GM12892 (cell line): ENCODE data around the gene ACTR1A.

Source experiments
- POLR2A ChIP-seq: IDR thresholded peaks from 2 replicates; pipeline ENCODE4 v1.6.1; 2011; ENCODE audit warnings: low read depth, low read length, control low read depth
- POLR2AphosphoS5 ChIP-seq: IDR thresholded peaks from 2 replicates; pipeline ENCODE4 v1.6.1; 2011; ENCODE audit warnings: low read depth, low read length, control low read depth
- TAF1 ChIP-seq: IDR thresholded peaks from 2 replicates; pipeline ENCODE4 v1.6.1; 2011; ENCODE audit warnings: low read depth, mild to moderate bottlenecking, control low read depth, low read length, borderline replicate concordance

DNA sequence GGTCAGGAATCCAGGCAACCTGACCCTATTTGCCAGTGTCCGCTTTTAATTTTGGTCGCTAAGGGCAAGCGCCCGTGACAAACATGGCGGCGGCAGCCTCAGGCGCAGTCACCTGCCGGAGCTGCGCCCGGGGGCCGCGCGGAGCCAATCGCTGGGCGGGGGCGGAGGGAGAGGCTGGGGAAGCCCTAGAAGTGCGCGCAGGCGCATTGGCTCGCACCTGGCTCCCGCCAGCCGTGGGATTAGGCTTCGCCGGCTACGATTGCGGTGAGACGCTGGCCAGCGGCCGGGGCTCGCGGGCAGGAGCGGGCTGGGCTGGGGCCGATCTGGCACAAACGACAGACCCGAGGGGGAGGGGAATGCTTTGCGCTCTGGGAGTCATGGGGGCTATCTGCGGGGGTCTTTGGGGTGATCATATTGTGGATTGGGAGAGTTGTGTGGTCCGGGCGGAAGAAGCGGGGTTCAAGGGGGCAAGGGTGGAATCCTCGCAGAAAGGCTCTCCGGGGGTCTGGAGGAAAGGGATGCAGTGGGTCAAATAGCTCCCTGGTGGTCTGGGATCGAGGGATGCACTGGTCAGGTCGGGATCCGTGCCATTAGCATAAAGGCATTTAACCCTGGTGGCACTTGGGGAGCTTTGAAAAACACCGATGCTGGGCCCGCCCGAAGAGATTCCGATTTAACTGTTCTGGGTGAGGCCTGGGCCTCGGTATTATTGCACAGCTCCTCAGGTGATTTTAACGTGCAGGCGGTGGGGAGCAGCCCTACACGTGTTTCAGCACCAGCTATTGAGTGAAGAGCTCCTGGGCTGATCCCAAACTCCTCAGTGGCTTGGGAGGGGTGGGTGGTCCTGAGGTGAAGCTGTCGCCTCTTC is 41.1 kb downstream of the ACTR1A start:
- no peak for TF ChIP-seq TAF1
- no peak for TF ChIP-seq POLR2AphosphoS5
- peak; percentile 39; the same call in 1 of the 2 replicates for TF ChIP-seq POLR2A
